ENCODE data around the gene N4BP2L1.
"Not testable (repeated sequence)": the region's sequence is repeated elsewhere in the genome, so short reads cannot be mapped to it uniquely, and the experiment has no call there.

Gene N4BP2L1

DNA sequence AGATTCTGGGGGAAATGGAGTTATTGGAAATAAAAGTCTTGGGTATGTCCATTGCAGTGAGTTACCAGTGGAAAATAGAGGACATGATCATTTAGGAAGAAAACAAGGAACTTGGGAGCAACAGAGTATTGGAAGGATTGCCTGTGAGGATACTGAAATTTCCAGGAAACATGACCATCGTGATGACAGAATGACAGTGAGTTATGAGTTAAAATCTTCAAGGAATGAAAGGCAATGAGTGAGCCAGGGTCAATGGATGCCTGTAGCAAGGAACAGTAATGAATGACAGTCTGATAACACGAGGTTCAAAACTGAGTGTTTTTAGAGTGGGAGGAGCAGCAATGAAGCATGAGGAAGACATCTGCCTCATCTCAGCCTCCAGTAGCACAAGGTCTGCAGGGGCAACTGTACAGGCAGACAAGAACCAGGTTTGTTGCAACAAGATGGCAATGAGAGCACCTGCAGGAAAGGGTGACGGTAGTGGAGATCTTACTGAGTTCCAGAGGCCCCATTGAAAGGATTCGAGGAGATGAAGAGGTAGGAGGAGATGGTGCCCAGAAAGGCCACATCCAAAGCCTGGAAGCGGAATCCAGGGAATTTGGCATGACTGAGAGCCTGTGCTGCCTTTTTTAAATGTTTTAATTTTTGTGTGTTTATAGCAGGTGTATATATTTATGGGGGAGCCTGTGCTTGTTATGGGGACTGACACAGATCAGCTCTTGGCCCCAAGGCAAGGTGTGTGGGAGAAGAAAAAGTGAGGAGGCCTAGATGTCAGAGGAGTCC is 43.9 kb downstream of the N4BP2L1 start:
- Mint-ChIP-seq H3K27me3 (no peaks in the 10 kb centered on the region), H3K36me3 (peaks cover 2% of the 10 kb centered on the region), H3K4me1 (no peaks in the 10 kb centered on the region), H3K4me3 (no peak overlapping the region), H3K27ac (no peak overlapping the region), H3K9me3 (no peaks in the 10 kb centered on the region)

DNA sequence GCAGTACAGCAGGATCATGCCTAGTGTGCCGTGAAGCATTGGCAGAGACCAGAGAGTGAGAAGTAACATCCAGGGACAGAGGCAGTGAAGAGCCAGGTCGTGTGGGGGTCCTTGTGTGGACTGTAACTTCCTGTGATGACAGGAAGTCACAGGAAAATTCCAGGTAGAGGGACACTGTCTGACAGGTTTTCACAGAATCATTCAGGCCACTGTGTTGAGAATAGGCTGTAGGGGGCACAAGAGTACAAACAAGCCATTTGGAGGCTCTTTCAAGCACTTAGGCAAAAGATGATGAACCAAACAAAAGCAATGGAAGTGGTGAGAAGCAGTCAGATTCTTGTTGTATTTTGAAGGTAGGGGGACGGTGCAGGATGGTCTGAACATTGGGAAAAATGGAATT is 46.4 kb downstream of the N4BP2L1 start:
- H3K9me3 Mint-ChIP-seq: no peaks in the 10 kb centered on the region
- no peaks in the 10 kb centered on the region for H3K4me1 Mint-ChIP-seq
- H3K36me3 Mint-ChIP-seq: peaks cover under 1% of the 10 kb centered on the region
- H3K27ac Mint-ChIP-seq: no peak overlapping the region
- H3K27me3 Mint-ChIP-seq: no peaks in the 10 kb centered on the region
- no peak overlapping the region for H3K4me3 Mint-ChIP-seq

DNA sequence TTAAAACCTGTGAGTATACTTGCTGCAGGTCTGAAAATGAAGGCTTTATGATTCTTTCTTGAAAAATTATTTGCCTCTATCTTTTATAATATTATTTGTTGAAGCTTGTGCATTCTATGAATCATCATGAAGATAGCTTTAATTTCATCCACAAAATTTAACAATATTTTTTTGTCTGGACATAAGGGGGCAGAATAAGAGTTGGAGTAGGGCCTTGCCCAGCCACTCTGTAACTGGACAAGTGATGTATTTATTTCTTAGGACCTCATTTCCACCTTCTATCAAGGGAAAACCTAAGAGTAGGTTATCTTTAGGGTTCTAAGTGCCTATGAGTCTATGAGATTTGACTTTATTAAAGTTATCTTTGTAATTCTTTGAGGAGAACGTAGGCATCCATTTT is 49.9 kb downstream of the N4BP2L1 start:
- Mint-ChIP-seq H3K4me1 (no peaks in the 10 kb centered on the region), H3K4me3 (no peak overlapping the region), H3K27me3 (no peaks in the 10 kb centered on the region), H3K36me3 (peaks cover 7% of the 10 kb centered on the region), H3K27ac (no peak overlapping the region), H3K9me3 (no peaks in the 10 kb centered on the region)

DNA sequence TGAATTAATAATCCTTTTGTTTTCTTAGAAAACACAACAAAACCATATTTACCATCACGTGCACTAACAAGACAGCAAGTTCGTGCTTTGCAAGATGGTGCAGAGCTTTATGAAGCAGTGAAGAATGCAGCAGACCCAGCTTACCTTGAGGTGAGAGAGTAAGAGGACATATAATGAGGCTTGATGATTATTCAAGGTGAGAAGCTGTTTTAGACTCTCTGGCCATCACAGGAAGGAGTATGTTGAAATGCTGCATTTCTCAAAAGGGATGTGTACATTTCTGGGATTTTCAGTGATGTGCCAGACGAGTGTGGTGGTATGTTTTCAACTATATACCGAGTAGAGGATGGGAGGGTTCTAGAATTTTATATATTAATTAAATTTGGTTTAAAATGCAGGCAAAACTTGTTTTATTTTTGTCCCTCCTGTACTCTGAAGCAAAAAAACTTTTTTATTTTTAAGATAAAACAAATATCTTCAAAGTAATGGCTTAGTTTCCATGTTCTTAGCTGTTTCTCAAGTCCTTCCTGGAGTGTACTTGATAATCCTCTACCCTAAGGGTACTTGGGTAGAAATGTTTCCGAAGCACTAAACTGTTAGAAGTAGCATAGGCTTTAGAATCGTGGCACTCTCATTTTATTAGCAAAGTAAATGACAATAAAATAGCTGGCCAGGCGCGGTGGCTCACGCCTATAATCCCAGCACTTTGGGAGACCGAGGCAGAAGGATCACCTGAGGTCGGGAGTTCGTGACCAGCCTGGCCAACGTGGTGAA is 51.1 kb downstream of the N4BP2L1 start:
- Mint-ChIP-seq H3K9me3 (no peaks in the 10 kb centered on the region), H3K36me3 (peaks cover 13% of the 10 kb centered on the region), H3K4me3 (no peak overlapping the region), H3K4me1 (no peaks in the 10 kb centered on the region), H3K27ac (no peak overlapping the region), H3K27me3 (no peaks in the 10 kb centered on the region)

DNA sequence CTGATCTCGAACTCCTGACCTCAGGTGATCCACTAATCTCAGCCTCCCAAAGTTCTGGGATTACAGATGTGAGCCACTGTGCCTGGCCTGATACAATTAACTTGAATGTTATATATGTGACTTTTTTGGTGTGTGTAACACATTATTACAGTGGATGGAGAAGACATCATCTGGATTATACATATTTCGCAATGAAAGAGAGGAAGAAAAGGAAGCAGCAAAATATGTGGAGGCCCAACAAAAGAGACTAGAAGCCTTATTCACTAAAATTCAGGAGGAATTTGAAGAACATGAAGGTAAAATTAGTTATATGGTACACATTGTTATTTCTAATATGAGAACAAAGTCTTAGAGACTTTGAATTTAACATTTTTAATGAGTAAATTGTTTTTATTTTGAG is 57.1 kb downstream of the N4BP2L1 start:
- Mint-ChIP-seq H3K36me3 (peaks cover 13% of the 10 kb centered on the region), H3K9me3 (no peaks in the 10 kb centered on the region), H3K27me3 (no peaks in the 10 kb centered on the region), H3K27ac (no peak overlapping the region), H3K4me3 (no peak overlapping the region), H3K4me1 (no peaks in the 10 kb centered on the region)

DNA sequence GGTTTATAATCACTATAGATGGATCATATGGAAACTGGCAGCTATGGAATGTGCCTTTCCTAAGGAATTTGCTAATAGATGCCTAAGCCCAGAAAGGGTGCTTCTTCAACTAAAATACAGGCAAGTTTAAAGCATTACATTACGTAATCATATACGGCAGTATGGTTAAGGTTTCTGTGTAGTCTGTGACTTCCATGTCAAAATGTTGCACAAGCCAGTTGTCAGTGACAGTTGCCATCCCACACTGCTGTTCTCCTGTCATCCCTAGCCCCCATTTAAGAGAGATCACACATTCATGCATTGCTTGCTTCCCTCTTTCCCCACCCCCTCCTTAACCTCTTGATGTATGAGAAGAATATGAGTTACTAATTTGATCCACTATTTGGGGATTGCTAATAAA is 65.4 kb downstream of the N4BP2L1 start:
- H3K27ac Mint-ChIP-seq: no peak overlapping the region
- no peaks in the 10 kb centered on the region for H3K9me3 Mint-ChIP-seq
- no peak overlapping the region for H3K4me3 Mint-ChIP-seq
- peaks cover 5% of the 10 kb centered on the region for H3K36me3 Mint-ChIP-seq
- no peaks in the 10 kb centered on the region for H3K4me1 Mint-ChIP-seq
- H3K27me3 Mint-ChIP-seq: no peaks in the 10 kb centered on the region

DNA sequence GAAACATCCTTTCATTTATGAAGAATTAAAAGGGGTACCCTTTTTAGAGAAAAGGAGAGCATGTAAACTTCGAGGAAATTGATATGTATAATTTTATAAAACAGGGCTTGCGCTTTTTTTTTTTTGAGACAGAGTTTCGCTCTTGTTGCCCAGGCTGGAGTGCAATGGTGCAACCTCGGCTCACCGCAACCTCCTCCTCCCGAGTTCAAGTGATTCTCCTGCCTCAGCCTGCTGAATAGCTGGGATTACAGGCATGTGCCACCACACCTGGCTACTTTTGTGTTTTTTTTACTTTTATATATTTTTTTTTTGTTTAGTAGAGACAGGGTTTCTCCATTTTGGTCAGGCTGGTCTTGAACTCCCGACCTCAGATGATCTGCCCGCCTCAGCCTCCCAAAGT is 72.0 kb downstream of the N4BP2L1 start:
- not testable (repeated sequence) for H3K4me3 Mint-ChIP-seq, H3K27me3 Mint-ChIP-seq, H3K4me1 Mint-ChIP-seq, H3K27ac Mint-ChIP-seq, H3K9me3 Mint-ChIP-seq, H3K36me3 Mint-ChIP-seq

DNA sequence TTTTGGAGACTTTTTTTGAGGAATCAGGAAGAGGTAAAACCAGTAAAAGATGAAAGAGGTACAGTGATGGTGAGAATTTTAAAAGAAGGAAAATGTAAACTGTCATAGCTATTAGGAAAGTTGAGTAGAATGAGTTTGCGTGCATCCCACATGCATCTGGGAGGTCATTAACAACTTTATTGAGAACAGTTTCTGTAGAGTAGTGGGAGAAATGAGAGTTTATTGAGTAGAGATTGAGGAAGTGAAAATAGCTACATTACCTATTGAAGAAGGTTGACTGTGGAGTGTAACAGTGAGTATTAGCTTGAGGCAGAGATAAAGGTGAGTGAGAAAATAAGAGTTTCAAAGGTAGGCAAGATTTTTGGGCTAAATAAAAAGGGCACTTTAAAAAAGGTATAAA is 73.9 kb downstream of the N4BP2L1 start:
- Mint-ChIP-seq H3K4me1 (no peaks in the 10 kb centered on the region), H3K27me3 (no peaks in the 10 kb centered on the region), H3K4me3 (no peak overlapping the region), H3K9me3 (no peaks in the 10 kb centered on the region), H3K27ac (no peak overlapping the region), H3K36me3 (peaks cover 11% of the 10 kb centered on the region)

DNA sequence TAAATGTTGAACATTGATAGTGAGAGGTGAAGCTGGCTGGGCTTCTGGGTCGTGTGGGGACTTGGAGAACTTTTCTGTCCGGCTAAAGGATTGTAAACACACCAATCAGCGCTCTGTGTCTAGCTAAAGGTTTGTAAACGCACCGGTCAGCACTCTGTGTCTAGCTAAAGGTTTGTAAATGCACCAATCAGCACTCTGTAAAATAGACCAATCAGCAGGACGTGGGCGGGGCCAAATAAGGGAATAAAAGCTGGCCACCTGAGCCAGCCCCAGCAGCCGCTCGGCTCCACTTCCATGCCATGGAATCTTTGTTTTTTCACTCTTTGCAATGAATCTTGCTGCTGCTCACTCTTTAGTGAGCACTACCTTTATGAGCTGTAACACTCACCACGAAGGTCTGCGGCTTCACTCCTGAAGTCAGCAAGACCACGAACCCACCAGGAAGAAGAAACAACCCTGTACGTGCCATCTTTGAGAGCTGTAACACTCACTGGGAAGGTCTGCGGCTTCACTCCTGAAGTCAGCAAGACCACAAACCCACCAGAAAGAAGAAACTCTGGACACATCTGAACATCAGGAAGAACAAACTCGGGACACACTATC is 77.0 kb downstream of the N4BP2L1 start:
- H3K9me3 Mint-ChIP-seq, H3K4me3 Mint-ChIP-seq, H3K4me1 Mint-ChIP-seq, H3K27me3 Mint-ChIP-seq, H3K27ac Mint-ChIP-seq: not testable (repeated sequence)
- H3K36me3 Mint-ChIP-seq: peaks cover 18% of the 10 kb centered on the region

Measured in activated naive CD4-positive, alpha-beta T cell treated with anti-CD3 and anti-CD28 coated beads, Interleukin-2, amount 50 U/mL, for 24 hours (primary cell).